Smooth muscle cell (in vitro differentiated cells): ENCODE data around the gene RHBDD3. TPM values are rescaled to one million over a fixed set of nuclear protein-coding genes. Genes with fewer than 3 reads are reported as not detected.
A peak's percentile ranks its signal among the peaks of the same experiment; 100 is the strongest.

Experiments used
- DNase-seq: peaks from one replicate; lab custom pipeline; 2025; ENCODE audit not compliant: unreplicated experiment; lab: John Stamatoyannopoulos, UW
- H2AFZ ChIP-seq: fragments of 200-600 bp; sonication (generic); 2 replicates; pipeline ENCODE4 v1.6.0; 2016; ENCODE audit warnings: antibody characterized with exemption, low read depth, mild to moderate bottlenecking
- H3F3A ChIP-seq: fragments of 200-600 bp; sonication (generic); 2 replicates; pipeline ENCODE4 v1.6.0; 2017; ENCODE audit warnings: antibody characterized with exemption, low read depth
- H3K27ac ChIP-seq: fragments of 200-600 bp; sonication (generic); 2 replicates; pipeline ENCODE4 v1.5.1; 2016; ENCODE audit warnings: low read depth, mild to moderate bottlenecking
- H3K27me3 ChIP-seq: fragments of 200-600 bp; sonication (generic); 2 replicates; pipeline ENCODE4 v1.6.1; 2016; ENCODE audit warnings: low read depth, mild to moderate bottlenecking
- H3K36me3 ChIP-seq: fragments of 200-600 bp; sonication (generic); 2 replicates; pipeline ENCODE4 v1.5.1; 2016; ENCODE audit warnings: low read depth
- H3K4me1 ChIP-seq: fragments of 200-600 bp; sonication (generic); 2 replicates; pipeline ENCODE4 v1.5.1; 2016; ENCODE audit warnings: low read depth
- H3K4me2 ChIP-seq: fragments of 200-600 bp; sonication (generic); 2 replicates; pipeline ENCODE4 v1.6.0; 2016; ENCODE audit warnings: mild to moderate bottlenecking
- H3K4me3 ChIP-seq: fragments of 200-600 bp; sonication (generic); 2 replicates; pipeline ENCODE4 v1.5.1; 2016; ENCODE audit warnings: mild to moderate bottlenecking
- H3K79me2 ChIP-seq: fragments of 200-600 bp; sonication (generic); 2 replicates; pipeline ENCODE4 v1.6.0; 2016; ENCODE audit warnings: low read depth, mild to moderate bottlenecking
- H3K9ac ChIP-seq: fragments of 200-600 bp; sonication (generic); 2 replicates; pipeline ENCODE4 v1.6.0; 2016; ENCODE audit warnings: low read depth
- H3K9me3 ChIP-seq: fragments of 200-600 bp; sonication (generic); replicated peaks from 2 replicates; pipeline ENCODE4 v1.5.1; 2016; ENCODE audit warnings: low read depth
- H4K20me1 ChIP-seq: fragments of 200-600 bp; sonication (generic); 2 replicates; pipeline ENCODE4 v1.6.0; 2016; ENCODE audit warnings: low read depth
- CTCF ChIP-seq: fragments of 200-600 bp; sonication (generic); IDR thresholded peaks from 2 replicates; pipeline ENCODE4 v1.5.1; 2017; ENCODE audit warnings: borderline replicate concordance, mild to moderate bottlenecking, antibody characterized with exemption; ENCODE audit not compliant: insufficient read depth, poor library complexity, severe bottlenecking
- WGBS: methylation state at CpG from one replicate; pipeline ENCODE4 v1.1.7; 2016; ENCODE audit warnings: low lambda C conversion rate; 5-methylcytosine and 5-hydroxymethylcytosine counted together
- polyA plus RNA-seq: library from polyadenylated mRNA; unstranded; fragments of >200 nt; fragmentation: Nextera tagmentation; extraction: Ambion mirVana; gene quantifications from 2 replicates; pipeline ENCODE4 v1.2.1, GENCODE V29; 2016
- total RNA-seq: library from RNA; depleted of rRNA; stranded (reverse); fragments of >200 nt; gene quantifications from 2 replicates; pipeline ENCODE4 v1.2.3, GENCODE V29; 2014

RHBDD3 gene
- total and polyA plus RNA-seq, 2 experiments from 2014 or later = 16.5 to 39.1 TPM

GRCh38 chr22:29268511-29269229, 889 bp upstream of the RHBDD3 start:
- peak overlapping the region; percentile 99 for H3K27ac ChIP-seq
- under 1% methylated on average over 49 of the region's 51 CpGs for WGBS
- H3K4me3 ChIP-seq = peak overlapping the region; percentile 83
- peaks cover 43% of the 10 kb centered on the region for H3K4me1 ChIP-seq
- H2AFZ ChIP-seq = no peak overlapping the region
- H3K9ac ChIP-seq = peak overlapping the region; percentile 100
- H3K79me2 ChIP-seq = peaks cover 69% of the 10 kb centered on the region
- H4K20me1 ChIP-seq = peaks cover 51% of the 10 kb centered on the region
- TF ChIP-seq CTCF = no peak
- peak overlapping the region; percentile 99 for H3K4me2 ChIP-seq
- H3K27me3 ChIP-seq = no peaks in the 10 kb centered on the region
- no peaks in the 10 kb centered on the region for H3K9me3 ChIP-seq
- H3F3A ChIP-seq = peaks cover 11% of the 10 kb centered on the region
- peaks cover under 1% of the 10 kb centered on the region for H3K36me3 ChIP-seq
- DNase-seq = peak; percentile 79

- H3K4me3 ChIP-seq = peak overlapping the region; percentile 83
- H3K79me2 ChIP-seq = peaks cover 57% of the 10 kb centered on the region
- H3K27ac ChIP-seq = peak overlapping the region; percentile 99
- H4K20me1 ChIP-seq = peaks cover 39% of the 10 kb centered on the region
- H3K9me3 ChIP-seq = no peaks in the 10 kb centered on the region
- peak overlapping the region; percentile 99 for H3K4me2 ChIP-seq
- peak overlapping the region; percentile 92 for H2AFZ ChIP-seq
- peaks cover 11% of the 10 kb centered on the region for H3F3A ChIP-seq
- no peak for TF ChIP-seq CTCF
- 2% methylated on average over 32 of the region's 32 CpGs for WGBS
- no peaks in the 10 kb centered on the region for H3K36me3 ChIP-seq
- no peak for DNase-seq
- peak overlapping the region; percentile 100 for H3K9ac ChIP-seq
- no peaks in the 10 kb centered on the region for H3K27me3 ChIP-seq
- H3K4me1 ChIP-seq = peaks cover 42% of the 10 kb centered on the region
Observed at GRCh38 chr22:29267462-29267857, 321 bp downstream of the RHBDD3 start.

- WGBS = 24% methylated on average over 13 of the region's 13 CpGs
- Histone ChIP-seq H2AFZ (peak overlapping the region; percentile 92), H3K36me3 (no peaks in the 10 kb centered on the region), H3K27me3 (no peaks in the 10 kb centered on the region), H3K79me2 (peaks cover 50% of the 10 kb centered on the region), H3K9me3 (no peaks in the 10 kb centered on the region), H3K4me2 (peak overlapping the region; percentile 99), H3K27ac (peak overlapping the region; percentile 99), H3K4me3 (peak overlapping the region; percentile 83), H3F3A (peaks cover 11% of the 10 kb centered on the region), H3K9ac (peak overlapping the region; percentile 100), H3K4me1 (peaks cover 35% of the 10 kb centered on the region), H4K20me1 (peaks cover 33% of the 10 kb centered on the region)
- TF ChIP-seq CTCF = no peak
- DNase-seq = no peak
Observed at GRCh38 chr22:29266564-29267461, 968 bp downstream of the RHBDD3 start.
